GM19023 (cell line): ENCODE measurements around the gene CST9.

Source experiments
- ATAC-seq: cut with Tn5 transposase; IDR thresholded peaks from one replicate; pipeline ENCODE4 v1.9.1; 2021; ENCODE audit warnings: mild to moderate bottlenecking, moderate library complexity; ENCODE audit not compliant: unreplicated experiment

Gene CST9

GRCh38 chr20:23554401-23554800, 51.3 kb downstream of the CST9 start:
- no peak for ATAC-seq
